Naive thymus-derived CD4-positive, alpha-beta T cell (primary cell): ENCODE measurements around the gene ZNF688. TPM values are rescaled to one million over a fixed set of nuclear protein-coding genes. Genes with fewer than 3 reads are reported as not detected.
A peak's percentile ranks its signal among the peaks of the same experiment; 100 is the strongest.

Experiments used
- ATAC-seq: fragments of 150-1000 bp; cut with Tn5 transposase; 2 replicates; pipeline ENCODE4 v1.10.0; 2021; ENCODE audit warnings: mild to moderate bottlenecking, moderate library complexity
- CTCF ChIA-PET: fragments of 350-600 bp; sonication (Branson Sonifier 250); formaldehyde crosslinking; loops from one replicate; lab custom pipeline; 2021; ENCODE audit warnings: antibody characterized with exemption; lab: Charles Lee
- POLR2A ChIA-PET: fragments of 350-600 bp; sonication (Branson Sonifier 250); formaldehyde crosslinking; loops from one replicate; lab custom pipeline; 2021; ENCODE audit warnings: antibody characterized with exemption, inconsistent platforms; lab: Charles Lee
- DNase-seq, 9 donors: peaks; one replicate each; pipeline versions ENCODE4 v3.0.0 to v3.0.0-alpha.2; 2020 to 2022; ENCODE audit warnings: mixed read lengths in 1 of 9
- H3K27ac ChIP-seq: one replicate; pipeline ENCODE4 v1.7.0; 2013; ENCODE audit warnings: mild to moderate bottlenecking, low read depth, low read length, moderate library complexity
- H3K27me3 ChIP-seq, 2 donors: one replicate each; pipeline ENCODE4 v1.7.0; 2013; ENCODE audit warnings: low read length in 2 of 2, mild to moderate bottlenecking in 2 of 2, moderate library complexity in 2 of 2; ENCODE audit not compliant: control insufficient read depth in 2 of 2, insufficient read depth in 2 of 2
- H3K36me3 ChIP-seq, 3 experiments: 1 replicate in 2 of 3; 2 replicates in 1 of 3; pipeline ENCODE4 v1.7.0; 2013; ENCODE audit warnings: low read length in 3 of 3, mild to moderate bottlenecking in 3 of 3, moderate library complexity in 1 of 3; ENCODE audit not compliant: insufficient read depth in 3 of 3, control insufficient read depth in 2 of 3
- H3K4me1 ChIP-seq, 2 donors: one replicate each; pipeline ENCODE4 v1.7.0; 2013; ENCODE audit warnings: low read length in 2 of 2, mild to moderate bottlenecking in 2 of 2, moderate library complexity in 1 of 2; ENCODE audit not compliant: control insufficient read depth in 2 of 2, insufficient read depth in 2 of 2
- H3K4me3 ChIP-seq: 2 replicates; pipeline ENCODE4 v1.7.0; 2013; ENCODE audit warnings: mild to moderate bottlenecking, low read length
- H3K9me3 ChIP-seq, 3 experiments: 1 replicate in 2 of 3; 2 replicates in 1 of 3; pipeline ENCODE4 v1.7.0; 2013; ENCODE audit warnings: low read length in 3 of 3; ENCODE audit not compliant: control insufficient read depth in 2 of 3
- H3K27ac Mint-ChIP-seq, 9 donors: one replicate each; pipeline ENCODE4 v1.8.0; 2020 to 2022; ENCODE audit warnings: mixed read lengths in 9 of 9, mild to moderate bottlenecking in 8 of 9, moderate library complexity in 5 of 9, inconsistent platforms in 2 of 9
- H3K27me3 Mint-ChIP-seq, 5 donors: one replicate each; pipeline ENCODE4 v1.8.0; 2021 to 2022; ENCODE audit warnings: mixed read lengths in 5 of 5, mild to moderate bottlenecking in 1 of 5
- H3K36me3 Mint-ChIP-seq, 5 donors: one replicate each; pipeline ENCODE4 v1.8.0; 2020 to 2022; ENCODE audit warnings: mixed read lengths in 5 of 5, mild to moderate bottlenecking in 3 of 5, inconsistent platforms in 1 of 5
- H3K4me1 Mint-ChIP-seq, 7 donors: one replicate each; pipeline ENCODE4 v1.8.0; 2020 to 2022; ENCODE audit warnings: mixed read lengths in 7 of 7, mild to moderate bottlenecking in 3 of 7, inconsistent platforms in 1 of 7
- H3K4me3 Mint-ChIP-seq, 10 donors: one replicate each; pipeline ENCODE4 v1.8.0; 2020 to 2022; ENCODE audit warnings: mild to moderate bottlenecking in 10 of 10, mixed read lengths in 10 of 10, moderate library complexity in 6 of 10, inconsistent platforms in 2 of 10
- H3K9me3 Mint-ChIP-seq, 11 donors: one replicate each; pipeline ENCODE4 v1.8.0; 2020 to 2022; ENCODE audit warnings: mixed read lengths in 11 of 11, mild to moderate bottlenecking in 4 of 11, inconsistent platforms in 1 of 11, moderate library complexity in 1 of 11
- intact Hi-C, 2 donors: fragments of 100-400 bp; cut with micrococcal nuclease; formaldehyde crosslinking; loops; one replicate each; pipeline ENCODE4 v1.15.1; 2023
- polyA plus RNA-seq, 2 donors: library from polyadenylated mRNA; unstranded; fragments of 300-500 nt; fragmentation: Illumina TruSeq; gene quantifications; one replicate each; pipeline ENCODE4 v1.2.3, GENCODE V29; 2021
- total RNA-seq, 6 experiments: library from RNA in 5 of 6; stranded (reverse) in 5 of 6; gene quantifications; 1 replicate in 5 of 6; 2 replicates in 1 of 6; pipeline ENCODE4 v1.2.3 and lab custom pipeline; 2021 to 2026

The ZNF688 gene
- total and polyA plus RNA-seq, 7 experiments from 2014 or later, result 8.8 to 33.2 (median 21.5) TPM

DNA sequence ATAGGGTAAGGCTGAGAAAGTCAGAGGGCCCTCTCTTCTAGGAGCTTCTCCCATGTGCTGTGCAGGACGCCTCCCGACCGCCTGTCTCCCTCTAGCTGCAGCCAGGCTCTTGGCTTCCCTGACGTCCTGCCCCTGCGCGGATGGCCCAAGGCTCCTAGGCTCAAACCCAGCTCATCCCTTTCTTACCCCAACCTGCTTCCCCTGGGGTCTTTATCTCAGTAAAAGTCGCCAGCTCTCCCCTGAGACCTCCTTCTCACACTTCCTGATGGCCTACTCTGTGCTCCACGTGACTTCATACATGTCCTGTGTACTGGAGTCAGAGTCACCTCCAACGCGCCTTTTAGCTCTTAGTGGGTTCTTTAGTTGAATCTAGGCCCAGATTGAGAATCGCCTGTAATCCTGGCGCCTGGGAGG lies 35.7 kb downstream of the ZNF688 start:
- ATAC-seq (peak; percentile 71), DNase-seq (peak in 8 of 9 donors; percentile 45 to 73 (median 54))
- H3K9me3 Mint-ChIP-seq, result peaks cover 0 to 1% (median 0%) of the 10 kb centered on the region in 11 donors
- POLR2A ChIA-PET, result interaction anchor here (0.9 to 4.5 kb wide), 30 partner anchors 8 to 352 kb away, joined by 3 to 159 read pairs (median 6); partner anchors contain the start of genes CORO1A, DCTPP1, FBRS and PRR14
- intact Hi-C loops, result loop anchor here (1.0 to 2.0 kb wide), 15 partner anchors 8 to 163 kb away; partner anchors contain the start of genes DCTPP1 (in 2 of the 2), FBRS (in 2 of the 2), PRR14 (in 2 of the 2) and ZNF764 (in 2 of the 2)
- peaks cover 0 to 9% (median 0%) of the 10 kb centered on the region in 5 donors for H3K36me3 Mint-ChIP-seq
- peaks cover 14 to 42% (median 35%) of the 10 kb centered on the region in 7 donors for H3K4me1 Mint-ChIP-seq
- no peaks in the 10 kb centered on the region for H3K27me3 Mint-ChIP-seq
- H3K27me3 ChIP-seq, result no peaks in the 10 kb centered on the region
- peak overlapping the region; percentile 91 to 100 (median 96) for H3K4me3 Mint-ChIP-seq
- CTCF ChIA-PET, result interaction anchor here (0.5 to 3.0 kb wide), 28 partner anchors 8 to 158 kb away, joined by 3 to 37 read pairs (median 4); partner anchors contain the start of genes DCTPP1, SEPHS2, SEPTIN1 and ZNF688
- peak overlapping the region; percentile 98 for H3K27ac ChIP-seq
- peak overlapping the region; percentile 60 for H3K4me3 ChIP-seq
- H3K36me3 ChIP-seq, result peaks cover 0 to 19% (median 0%) of the 10 kb centered on the region in 3 experiments
- peak overlapping the region; percentile 94 to 99 (median 98) for H3K27ac Mint-ChIP-seq
- H3K9me3 ChIP-seq, result no peaks in the 10 kb centered on the region
- peaks cover 8 to 9% of the 10 kb centered on the region in 2 donors for H3K4me1 ChIP-seq

DNA sequence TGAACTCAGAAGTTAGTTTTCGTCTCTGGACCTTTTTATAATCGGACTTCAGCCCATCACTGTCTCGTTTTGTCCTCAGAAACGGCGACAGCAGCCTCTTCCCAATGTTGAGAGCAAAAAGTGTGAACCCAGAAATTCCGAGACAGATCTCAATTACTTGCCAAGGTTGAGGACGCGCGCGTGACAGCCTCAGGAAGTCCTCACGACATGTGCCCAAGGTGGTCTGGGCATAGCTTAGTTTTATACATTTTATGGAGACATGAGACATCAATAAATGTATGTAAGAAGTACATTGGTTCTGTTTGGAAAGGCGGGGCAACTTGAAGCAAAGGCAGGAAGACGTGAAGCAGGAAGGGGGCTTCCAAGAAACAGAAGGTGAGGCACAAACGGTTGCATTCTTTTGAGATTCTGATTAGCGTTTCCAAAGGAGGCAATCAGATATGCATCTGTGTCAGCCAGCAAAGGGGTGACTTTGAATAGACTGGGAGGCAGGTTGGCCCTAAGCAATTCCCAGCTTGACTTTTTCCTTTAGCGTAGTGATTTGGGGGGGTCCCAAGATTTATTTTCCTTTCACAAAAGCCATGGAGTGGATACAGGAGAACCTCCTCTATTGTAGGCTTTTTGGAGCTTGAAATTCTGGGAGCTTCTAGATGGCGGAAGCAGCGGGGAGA lies 36.3 kb downstream of the ZNF688 start:
- ATAC-seq (peak; percentile 29), DNase-seq (peak in 1 of 9 donors; percentile 63)
- ChIA-PET CTCF (interaction anchor here (0.5 to 3.0 kb wide), 28 partner anchors 9 to 158 kb away, joined by 3 to 37 read pairs (median 4); partner anchors contain the start of genes DCTPP1, SEPHS2, SEPTIN1 and ZNF688), POLR2A (interaction anchor here (0.7 to 4.5 kb wide), 35 partner anchors 8 to 352 kb away, joined by 3 to 159 read pairs (median 5); partner anchors contain the start of genes CORO1A, DCTPP1, FBRS and PRR14)
- intact Hi-C loops, result loop anchor here (1.0 to 2.0 kb wide), 15 partner anchors 8 to 163 kb away; partner anchors contain the start of genes DCTPP1 (in 2 of the 2), FBRS (in 2 of the 2), PRR14 (in 2 of the 2) and ZNF764 (in 2 of the 2)
- Mint-ChIP-seq H3K27me3 (no peaks in the 10 kb centered on the region), H3K36me3 (peaks cover 0 to 9% (median 0%) of the 10 kb centered on the region in 5 donors), H3K9me3 (peaks cover 0 to 1% (median 0%) of the 10 kb centered on the region in 11 donors), H3K4me3 (peak overlapping the region; percentile 91 to 100 (median 96)), H3K4me1 (peaks cover 14 to 47% (median 37%) of the 10 kb centered on the region in 7 donors), H3K27ac (peak overlapping the region; percentile 94 to 99 (median 98))
- Histone ChIP-seq H3K27me3 (no peaks in the 10 kb centered on the region), H3K27ac (peak overlapping the region; percentile 98), H3K4me1 (peaks cover 8 to 9% of the 10 kb centered on the region in 2 donors), H3K9me3 (no peaks in the 10 kb centered on the region), H3K36me3 (peaks cover 0 to 20% (median 0%) of the 10 kb centered on the region in 3 experiments), H3K4me3 (peak overlapping the region; percentile 60)

DNA sequence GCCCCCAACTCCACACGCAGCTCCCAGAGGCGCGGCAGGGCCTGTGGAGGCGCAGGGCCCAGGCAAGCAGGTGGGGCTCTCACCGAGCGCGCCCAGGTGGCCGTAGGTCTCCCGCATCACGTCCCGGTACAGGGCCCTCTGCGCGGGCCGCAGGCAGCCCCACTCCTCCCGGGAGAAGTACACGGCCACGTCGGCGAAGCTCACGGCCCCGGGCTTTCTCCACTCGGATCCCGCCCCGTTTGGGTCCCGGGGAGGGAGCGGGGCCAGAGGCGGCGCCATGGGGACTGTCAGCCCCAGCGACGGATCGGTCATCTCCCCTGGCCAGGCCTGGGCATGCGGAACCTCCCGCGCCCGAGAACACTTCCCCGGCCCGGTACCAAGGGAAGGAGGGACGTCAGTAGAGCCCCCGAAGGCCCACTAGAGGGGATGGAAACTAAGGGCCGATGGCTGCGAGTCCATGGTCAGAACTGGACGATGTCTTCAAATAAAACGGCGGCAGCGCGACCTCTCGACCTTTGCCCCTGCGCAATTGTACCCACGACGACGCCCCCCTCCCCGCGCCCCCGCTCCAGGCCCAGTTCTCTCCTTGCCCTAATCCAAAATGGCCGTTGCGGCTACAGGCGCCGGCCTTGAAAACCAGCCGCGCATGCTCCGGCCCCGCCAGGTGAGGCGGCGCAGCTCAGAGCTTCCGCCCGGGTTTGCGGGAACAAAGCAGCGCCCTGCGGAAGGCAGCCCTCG lies 37.0 kb downstream of the ZNF688 start, which contains the start of gene ZNF747:
Gene ZNF747 (minus strand): TSS at position 491 of the 738 bp plus-strand sequence. CDS start 179 bp downstream, at position 312.
- Mint-ChIP-seq H3K9me3 (peaks cover 0 to 1% (median 0%) of the 10 kb centered on the region in 11 donors), H3K4me3 (peak within 1 kb of the TSS; percentile 91 to 100 (median 96)), H3K36me3 (peaks cover 0 to 9% (median 0%) of the 10 kb centered on the region in 5 donors), H3K27ac (peak within 1 kb of the TSS; percentile 94 to 99 (median 98)), H3K27me3 (no peaks in the 10 kb centered on the region), H3K4me1 (peaks cover 14 to 53% (median 43%) of the 10 kb centered on the region in 7 donors)
- peaks cover 8 to 13% of the 10 kb centered on the region in 2 donors for H3K4me1 ChIP-seq
- DNase-seq, result peak; percentile 84 to 92 (median 89)
- H3K27ac ChIP-seq, result peak within 1 kb of the TSS; percentile 98
- H3K4me3 ChIP-seq, result peak within 1 kb of the TSS; percentile 60
- intact Hi-C loops, result loop anchor here (1.0 to 2.0 kb wide), 17 partner anchors 7 to 164 kb away; partner anchors contain the start of genes DCTPP1 (in 2 of the 2), FBRS (in 2 of the 2), PRR14 (in 2 of the 2) and SEPHS2 (in 2 of the 2)
- POLR2A ChIA-PET, result interaction anchor here (0.6 to 4.5 kb wide), 29 partner anchors 10 to 362 kb away, joined by 3 to 159 read pairs (median 5); partner anchors contain the start of genes DCTPP1, FBRS, PRR14 and ZNF48
- CTCF ChIA-PET, result interaction anchor here (0.9 to 3.0 kb wide), 17 partner anchors 9 to 133 kb away, joined by 3 to 37 read pairs (median 6); partner anchors contain the start of genes DCTPP1, SEPHS2, ZNF688 and ZNF764
- no peaks in the 10 kb centered on the region for H3K27me3 ChIP-seq
- peaks cover 0 to 20% (median 0%) of the 10 kb centered on the region in 3 experiments for H3K36me3 ChIP-seq
- peak; percentile 87 for ATAC-seq
- no peaks in the 10 kb centered on the region for H3K9me3 ChIP-seq

DNA sequence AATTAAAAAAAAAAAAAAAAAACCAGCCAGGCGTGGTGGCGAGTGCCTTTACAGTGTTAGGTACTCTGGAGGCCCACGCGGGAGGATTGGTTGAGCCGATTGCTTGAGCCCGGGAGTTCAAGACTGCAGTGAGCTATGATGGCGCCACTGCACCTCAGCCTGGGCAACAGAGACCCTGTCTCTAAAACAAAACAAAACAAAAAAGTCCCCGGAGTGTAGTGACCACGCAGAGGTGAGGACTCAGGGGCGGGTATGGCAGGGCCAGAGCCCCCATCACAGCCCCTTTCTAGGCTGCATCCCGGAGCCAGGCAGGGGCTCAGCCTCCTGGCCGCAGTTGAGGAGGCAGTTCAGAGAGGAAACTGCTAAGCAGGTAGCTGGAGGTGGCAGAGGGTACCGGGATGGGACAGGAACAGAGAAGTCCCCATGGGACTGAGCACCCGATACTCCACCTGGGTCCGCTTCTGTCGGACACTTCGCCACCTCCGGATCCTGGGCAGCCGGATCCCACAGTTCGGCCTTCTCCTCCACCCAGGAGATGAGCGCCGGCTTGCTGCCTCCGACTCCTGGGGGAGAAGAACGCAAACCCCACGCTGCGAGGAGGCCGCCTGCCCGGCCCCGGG lies 37.7 kb downstream of the ZNF688 start:
- Mint-ChIP-seq H3K27me3 (no peaks in the 10 kb centered on the region), H3K9me3 (peaks cover 0 to 1% (median 0%) of the 10 kb centered on the region in 11 donors), H3K27ac (peak overlapping the region; percentile 76 to 99 (median 93)), H3K4me1 (peaks cover 14 to 58% (median 44%) of the 10 kb centered on the region in 7 donors), H3K4me3 (peak overlapping the region; percentile 82 to 100 (median 94)), H3K36me3 (peaks cover 0 to 9% (median 0%) of the 10 kb centered on the region in 5 donors)
- Histone ChIP-seq H3K4me3 (peak overlapping the region; percentile 60), H3K9me3 (no peaks in the 10 kb centered on the region), H3K27ac (peak overlapping the region; percentile 98), H3K4me1 (peaks cover 8 to 13% of the 10 kb centered on the region in 2 donors), H3K27me3 (no peaks in the 10 kb centered on the region), H3K36me3 (peaks cover 0 to 20% (median 0%) of the 10 kb centered on the region in 3 experiments)
- ATAC-seq (no peak), DNase-seq (peak in 1 of 9 donors; percentile 32)
- ChIA-PET POLR2A (interaction anchor here (0.6 to 4.5 kb wide), 18 partner anchors 9 to 361 kb away, joined by 3 to 159 read pairs (median 8); partner anchors contain the start of genes DCTPP1, FBRS, PRR14 and ZNF48), CTCF (interaction anchor here (1.0 to 3.0 kb wide), 2 partner anchors 23 to 60 kb away, joined by 3 to 37 read pairs; partner anchors contain the start of gene ZNF764)
- intact Hi-C loops, result loop anchor here (1.0 to 2.0 kb wide), 5 partner anchors 38 to 125 kb away; partner anchors contain the start of genes SEPHS2 (in 2 of the 2) and FBRS (in 1 of the 2)

DNA sequence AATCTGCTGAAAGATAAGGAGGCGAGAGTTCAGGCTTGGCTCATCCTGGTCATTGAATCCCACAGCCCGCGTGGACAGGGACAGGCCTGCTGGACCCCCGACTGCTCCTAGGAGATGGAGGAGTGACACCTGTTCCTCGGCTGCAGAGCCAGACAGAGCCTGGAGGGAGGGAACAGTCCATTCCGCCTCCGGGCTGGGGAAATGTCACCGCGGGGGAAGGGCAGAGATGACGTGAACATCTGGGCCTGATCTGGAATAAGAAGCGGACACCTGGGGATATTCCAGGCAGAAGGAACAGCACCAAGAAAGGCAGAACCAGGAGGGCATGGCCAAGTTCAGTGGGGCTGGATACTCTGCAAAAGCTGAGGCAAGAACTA lies 38.4 kb downstream of the ZNF688 start:
- H3K36me3 ChIP-seq, result peaks cover 0 to 20% (median 0%) of the 10 kb centered on the region in 3 experiments
- ATAC-seq (no peak), DNase-seq (no peak)
- H3K27me3 Mint-ChIP-seq, result no peaks in the 10 kb centered on the region
- H3K4me3 ChIP-seq, result no peak overlapping the region
- peaks cover 8 to 13% of the 10 kb centered on the region in 2 donors for H3K4me1 ChIP-seq
- H3K4me1 Mint-ChIP-seq, result peaks cover 18 to 62% (median 45%) of the 10 kb centered on the region in 7 donors
- intact Hi-C loops, result no loop called here
- no peaks in the 10 kb centered on the region for H3K27me3 ChIP-seq
- H3K4me3 Mint-ChIP-seq, result peak overlapping the region; percentile 45 to 97 (median 68)
- H3K27ac ChIP-seq, result peak overlapping the region; percentile 98
- CTCF ChIA-PET, result interaction anchor here (1.0 kb wide), 1 partner anchor 60 kb away, joined by 3 read pairs; no protein-coding TSS in a partner anchor
- no peaks in the 10 kb centered on the region for H3K9me3 ChIP-seq
- POLR2A ChIA-PET, result interaction anchor here (0.5 to 4.5 kb wide), 5 partner anchors 10 to 130 kb away, joined by 3 to 159 read pairs (median 23); partner anchors contain the start of gene ZNF764
- peaks cover 0 to 9% (median 0%) of the 10 kb centered on the region in 5 donors for H3K36me3 Mint-ChIP-seq
- peak overlapping the region; percentile 37 to 99 (median 87) for H3K27ac Mint-ChIP-seq
- peaks cover 0 to 1% (median 0%) of the 10 kb centered on the region in 11 donors for H3K9me3 Mint-ChIP-seq
